Activated B cell treated with CpG ODN at 0.5 μM for 24 hours (primary cell): Measurements from ENCODE around the gene TWNK. TPM values are rescaled to one million over a fixed set of nuclear protein-coding genes. Genes with fewer than 3 reads are reported as not detected.

Experiments used
- ATAC-seq: fragments of 200-7000 bp; cut with Tn5 transposase; one replicate; pipeline ENCODE4 v1.10.0; 2021; ENCODE audit warnings: low read depth, mild to moderate bottlenecking, moderate library complexity
- CTCF ChIA-PET: fragments of 350-600 bp; sonication (Branson Sonifier 250); formaldehyde crosslinking; loops from one replicate; lab custom pipeline; 2021; ENCODE audit warnings: antibody characterized with exemption; lab: Charles Lee
- POLR2A ChIA-PET: fragments of 350-600 bp; sonication (Branson Sonifier 250); formaldehyde crosslinking; loops from one replicate; lab custom pipeline; 2021; ENCODE audit warnings: antibody characterized with exemption; lab: Charles Lee
- DNase-seq: peaks from one replicate; pipeline ENCODE4 v3.0.0; 2022
- H3K27ac Mint-ChIP-seq: one replicate; pipeline ENCODE4 v1.8.0; 2020; ENCODE audit warnings: mixed read lengths
- H3K27me3 Mint-ChIP-seq: one replicate; pipeline ENCODE4 v1.8.0; 2021; ENCODE audit warnings: mixed read lengths
- H3K36me3 Mint-ChIP-seq: one replicate; pipeline ENCODE4 v1.8.0; 2021; ENCODE audit warnings: low read depth, mixed read lengths
- H3K4me1 Mint-ChIP-seq: one replicate; pipeline ENCODE4 v1.8.0; 2021; ENCODE audit warnings: mixed read lengths
- H3K4me3 Mint-ChIP-seq: one replicate; pipeline ENCODE4 v1.8.0; 2020; ENCODE audit warnings: mild to moderate bottlenecking, mixed read lengths
- H3K9me3 Mint-ChIP-seq: one replicate; pipeline ENCODE4 v1.8.0; 2020; ENCODE audit warnings: mixed read lengths
- intact Hi-C: fragments of 100-400 bp; cut with micrococcal nuclease; formaldehyde crosslinking; loops from one replicate; pipeline ENCODE4 v1.15.1; 2024
- total RNA-seq: library from RNA; stranded (reverse); gene quantifications from 2 replicates; pipeline ENCODE4 v1.2.3, GENCODE V29; 2022
- TF ChIP-seq, protein P1 (sequence below): fragments of 200-600 bp; IDR thresholded peaks from one replicate; pipeline ENCODE4 v1.8.0; 2022; ENCODE audit warnings: antibody characterized with exemption, mild to moderate bottlenecking

Gene TWNK
- total RNA-seq, 1 donor from 2014 or later = 19.2 TPM

DNA sequence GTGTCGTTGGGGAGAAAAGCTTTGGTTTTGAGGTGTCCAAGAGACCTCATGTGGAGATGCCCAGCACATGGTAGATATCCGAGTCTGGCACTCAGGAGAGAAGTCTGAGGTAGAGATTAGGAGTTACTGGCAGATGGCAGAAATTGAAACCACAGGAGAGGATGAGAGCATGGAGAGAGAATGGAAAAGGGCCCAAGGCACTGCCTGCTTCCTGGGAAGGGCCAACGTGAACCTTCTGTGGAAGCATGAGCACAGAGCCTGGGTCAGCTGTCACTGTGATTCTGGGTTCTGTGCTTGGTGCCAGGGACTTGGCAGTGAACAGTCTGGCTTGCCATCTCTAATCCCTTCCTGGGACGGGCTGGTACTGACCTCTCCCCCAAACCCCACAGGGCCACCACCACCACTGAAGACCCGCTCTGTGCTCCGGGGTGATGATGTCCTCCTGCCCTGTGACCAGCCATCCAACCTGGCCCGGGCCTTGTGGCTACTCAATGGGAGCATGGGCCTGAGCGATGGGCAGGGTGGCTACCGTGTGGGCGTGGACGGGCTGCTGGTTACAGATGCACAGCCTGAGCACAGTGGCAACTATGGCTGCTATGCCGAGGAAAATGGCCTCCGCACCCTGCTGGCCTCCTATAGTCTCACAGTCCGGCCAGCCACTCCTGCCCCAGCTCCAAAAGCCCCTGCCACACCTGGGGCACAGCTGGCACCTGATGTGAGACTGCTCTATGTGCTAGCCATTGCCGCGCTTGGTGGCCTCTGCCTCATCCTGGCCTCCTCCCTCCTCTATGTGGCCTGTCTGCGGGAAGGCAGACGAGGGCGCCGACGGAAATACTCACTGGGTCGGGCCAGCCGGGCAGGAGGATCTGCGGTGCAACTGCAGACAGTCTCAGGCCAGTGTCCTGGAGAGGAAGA, 4.2 kb upstream of the TWNK start:
- DNase-seq (no peak), ATAC-seq (no peak)
- Mint-ChIP-seq H3K9me3 (no peaks in the 10 kb centered on the region), H3K27me3 (no peaks in the 10 kb centered on the region), H3K4me3 (no peak overlapping the region), H3K27ac (no peak overlapping the region), H3K4me1 (peaks cover 29% of the 10 kb centered on the region), H3K36me3 (peaks cover 57% of the 10 kb centered on the region)
- ChIA-PET POLR2A (no interaction called here), CTCF (no interaction called here)
- intact Hi-C loops = no loop called here
- TF ChIP-seq, protein P1, sequence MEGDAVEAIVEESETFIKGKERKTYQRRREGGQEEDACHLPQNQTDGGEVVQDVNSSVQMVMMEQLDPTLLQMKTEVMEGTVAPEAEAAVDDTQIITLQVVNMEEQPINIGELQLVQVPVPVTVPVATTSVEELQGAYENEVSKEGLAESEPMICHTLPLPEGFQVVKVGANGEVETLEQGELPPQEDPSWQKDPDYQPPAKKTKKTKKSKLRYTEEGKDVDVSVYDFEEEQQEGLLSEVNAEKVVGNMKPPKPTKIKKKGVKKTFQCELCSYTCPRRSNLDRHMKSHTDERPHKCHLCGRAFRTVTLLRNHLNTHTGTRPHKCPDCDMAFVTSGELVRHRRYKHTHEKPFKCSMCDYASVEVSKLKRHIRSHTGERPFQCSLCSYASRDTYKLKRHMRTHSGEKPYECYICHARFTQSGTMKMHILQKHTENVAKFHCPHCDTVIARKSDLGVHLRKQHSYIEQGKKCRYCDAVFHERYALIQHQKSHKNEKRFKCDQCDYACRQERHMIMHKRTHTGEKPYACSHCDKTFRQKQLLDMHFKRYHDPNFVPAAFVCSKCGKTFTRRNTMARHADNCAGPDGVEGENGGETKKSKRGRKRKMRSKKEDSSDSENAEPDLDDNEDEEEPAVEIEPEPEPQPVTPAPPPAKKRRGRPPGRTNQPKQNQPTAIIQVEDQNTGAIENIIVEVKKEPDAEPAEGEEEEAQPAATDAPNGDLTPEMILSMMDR = no peak

DNA sequence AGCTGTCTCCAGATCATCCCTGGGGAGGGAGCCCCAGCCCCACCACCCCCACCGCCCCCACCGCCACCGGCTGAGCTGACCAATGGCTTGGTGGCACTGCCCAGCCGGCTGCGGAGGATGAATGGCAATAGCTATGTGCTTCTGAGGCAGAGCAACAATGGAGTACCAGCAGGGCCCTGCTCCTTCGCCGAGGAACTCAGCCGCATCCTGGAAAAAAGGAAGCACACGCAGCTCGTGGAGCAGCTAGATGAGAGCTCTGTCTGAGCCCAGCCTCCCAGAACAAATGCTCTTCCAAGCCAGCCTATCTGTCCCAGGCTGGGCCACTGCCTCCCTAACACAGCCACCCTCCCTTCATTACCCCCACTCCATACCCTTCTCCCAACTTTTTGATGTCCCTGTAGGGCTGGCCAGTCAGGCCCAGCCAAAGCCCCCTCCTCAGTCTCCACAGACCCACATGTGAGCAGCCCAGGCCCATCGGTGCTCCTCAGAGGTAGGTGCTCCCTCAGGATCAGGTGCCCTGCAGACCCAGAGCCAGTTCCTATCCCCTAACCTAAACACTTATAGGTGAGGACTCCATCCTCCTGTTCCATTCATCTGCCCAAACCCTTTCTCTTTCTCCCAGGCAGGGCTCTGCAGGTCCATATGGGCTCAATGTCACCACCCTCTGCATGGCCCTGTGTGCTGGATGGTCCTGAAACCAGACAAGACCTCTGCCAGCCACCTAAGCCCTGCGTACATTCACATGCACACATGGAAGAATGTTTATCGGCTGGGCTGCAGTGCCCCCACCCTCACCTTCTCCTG, 3.3 kb upstream of the TWNK start:
- ATAC-seq (no peak), DNase-seq (no peak)
- peak overlapping the region; percentile 12 for H3K4me3 Mint-ChIP-seq
- intact Hi-C loops = no loop called here
- H3K9me3 Mint-ChIP-seq = no peaks in the 10 kb centered on the region
- ChIA-PET POLR2A (no interaction called here), CTCF (interaction anchor here (6.0 kb wide), 1 partner anchor 13 kb away, joined by 34 read pairs; no protein-coding TSS in a partner anchor)
- peaks cover 35% of the 10 kb centered on the region for H3K4me1 Mint-ChIP-seq
- H3K36me3 Mint-ChIP-seq = peaks cover 56% of the 10 kb centered on the region
- no peaks in the 10 kb centered on the region for H3K27me3 Mint-ChIP-seq
- TF ChIP-seq, protein P1 = no peak
- no peak overlapping the region for H3K27ac Mint-ChIP-seq

DNA sequence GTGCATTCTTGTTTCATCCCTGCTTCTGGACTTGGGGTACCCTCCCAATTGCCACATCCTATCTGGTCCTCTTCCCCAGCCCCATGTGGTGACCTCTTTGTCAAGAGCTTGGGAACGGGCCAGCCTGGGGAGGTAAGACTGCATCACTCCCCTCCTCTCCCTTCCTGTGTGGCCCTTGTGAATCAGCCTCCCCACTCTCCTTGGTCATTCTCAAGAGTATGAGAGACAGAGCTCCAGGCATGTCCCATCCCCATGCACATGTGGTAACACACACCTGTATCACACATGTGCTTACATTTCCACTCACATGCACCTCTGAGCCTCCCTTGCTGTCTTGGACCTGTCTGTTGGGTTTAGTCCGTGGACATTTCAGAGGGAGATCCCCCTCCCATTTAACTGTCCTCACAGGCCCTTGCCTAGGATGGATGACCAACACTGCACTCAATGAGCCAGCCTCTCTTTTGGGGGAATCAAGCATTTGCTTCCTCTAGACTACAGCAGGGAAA, 2.6 kb upstream of the TWNK start:
- no peak for DNase-seq
- no peak overlapping the region for H3K27ac Mint-ChIP-seq

DNA sequence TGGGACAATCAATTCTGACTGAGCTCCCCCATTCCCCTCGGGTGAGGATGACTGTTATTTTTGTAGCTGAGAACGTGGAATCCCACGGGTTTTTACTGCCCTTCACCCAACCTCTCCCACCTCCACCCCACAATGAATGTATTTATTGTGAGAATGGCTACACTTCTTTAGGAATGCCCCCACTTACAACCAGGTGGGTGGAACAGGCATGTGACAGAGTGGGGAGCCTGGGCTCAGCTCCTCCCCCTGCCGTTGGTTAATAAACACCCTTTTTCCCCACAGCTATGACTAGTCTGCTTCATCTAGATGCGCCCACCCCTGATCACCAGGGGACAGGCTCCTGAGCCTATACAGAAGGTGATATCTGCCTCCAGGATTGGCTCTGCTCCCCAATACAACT, 2.0 kb upstream of the TWNK start:
- no peaks in the 10 kb centered on the region for H3K9me3 Mint-ChIP-seq
- TF ChIP-seq, protein P1 = no peak
- H3K4me3 Mint-ChIP-seq = peak overlapping the region; percentile 92
- no peak overlapping the region for H3K27ac Mint-ChIP-seq
- peaks cover 53% of the 10 kb centered on the region for H3K36me3 Mint-ChIP-seq
- DNase-seq = no peak
- intact Hi-C loops = no loop called here
- H3K4me1 Mint-ChIP-seq = peaks cover 41% of the 10 kb centered on the region
- ChIA-PET CTCF (interaction anchor here (1.2 to 6.0 kb wide), 2 partner anchors 12 to 16 kb away, joined by 4 to 34 read pairs; partner anchors contain the start of gene SEMA4G), POLR2A (interaction anchor here (4.7 kb wide), 1 partner anchor 13 kb away, joined by 54 read pairs; the partner anchor contains the start of gene LZTS2)
- no peak for ATAC-seq
- no peaks in the 10 kb centered on the region for H3K27me3 Mint-ChIP-seq

More for the DNA sequence above, 2.6 kb upstream of the TWNK start:
- ATAC-seq = no peak
- ChIA-PET POLR2A (interaction anchor here (4.7 kb wide), 1 partner anchor 14 kb away, joined by 54 read pairs; the partner anchor contains the start of gene LZTS2), CTCF (interaction anchor here (1.2 to 6.0 kb wide), 2 partner anchors 12 to 16 kb away, joined by 4 to 34 read pairs; partner anchors contain the start of gene SEMA4G)
- H3K36me3 Mint-ChIP-seq = peaks cover 58% of the 10 kb centered on the region
- H3K4me1 Mint-ChIP-seq = peaks cover 40% of the 10 kb centered on the region
- no peaks in the 10 kb centered on the region for H3K9me3 Mint-ChIP-seq
- no peak overlapping the region for H3K4me3 Mint-ChIP-seq
- no peaks in the 10 kb centered on the region for H3K27me3 Mint-ChIP-seq
- TF ChIP-seq, protein P1 = no peak
- intact Hi-C loops = no loop called here
